H1 (cell line): ENCODE measurements around the gene TNFRSF18. TPM values are rescaled to one million over a fixed set of nuclear protein-coding genes. Genes with fewer than 3 reads are reported as not detected.

Source experiments
- CTCF ChIA-PET: fragments of 300-600 bp; sonication (Branson Sonifier 250); formaldehyde crosslinking; loops from one replicate; lab custom pipeline; 2021; ENCODE audit not compliant: partially characterized antibody; lab: Charles Lee
- POLR2A ChIA-PET: fragments of 300-600 bp; sonication (Branson Sonifier 250); formaldehyde crosslinking; loops from one replicate; lab custom pipeline; 2021; ENCODE audit warnings: inconsistent platforms; ENCODE audit not compliant: partially characterized antibody; lab: Charles Lee
- DNase-seq, 2 experiments: peaks; one replicate each; pipeline versions ENCODE4 v3.0.0 to v3.0.0-alpha.2; 2010 to 2022; ENCODE audit warnings: low spot score in 2 of 2, low read depth in 1 of 2, mixed read lengths in 1 of 2
- FAIRE-seq: peaks from 2 replicates; lab custom pipeline; 2011; peaks lifted over from hg19 to GRCh38; lab: Jason Lieb, UNC
- H2AFZ ChIP-seq: 2 replicates; pipeline ENCODE4 v1.8.1; 2012; ENCODE audit warnings: low read length, inconsistent platforms
- H2AK5ac ChIP-seq: 2 replicates; pipeline ENCODE4 v1.6.1; 2013; ENCODE audit warnings: low read depth, low read length
- H2BK120ac ChIP-seq: replicated peaks from 2 replicates; pipeline ENCODE3; 2013; ENCODE audit warnings: low read depth, low read length, inconsistent platforms
- H2BK12ac ChIP-seq: 2 replicates; pipeline ENCODE4 v1.6.1; 2013; ENCODE audit warnings: low read depth, low read length
- H2BK15ac ChIP-seq: 2 replicates; pipeline ENCODE4 v1.6.1; 2013; ENCODE audit warnings: low read length
- H2BK20ac ChIP-seq: 2 replicates; pipeline ENCODE4 v1.6.1; 2013; ENCODE audit warnings: low read length
- H2BK5ac ChIP-seq: 2 replicates; pipeline ENCODE4 v1.6.1; 2013; ENCODE audit warnings: low read depth, low read length
- H3K14ac ChIP-seq: 2 replicates; pipeline ENCODE4 v1.6.1; 2013; ENCODE audit warnings: inconsistent platforms; ENCODE audit not compliant: insufficient read length
- H3K18ac ChIP-seq: 2 replicates; pipeline ENCODE4 v1.6.1; 2013; ENCODE audit warnings: low read length; ENCODE audit errors: extremely low read depth
- H3K23ac ChIP-seq: 2 replicates; pipeline ENCODE4 v1.6.1; 2013; ENCODE audit warnings: inconsistent platforms; ENCODE audit not compliant: insufficient read length
- H3K23me2 ChIP-seq: 2 replicates; pipeline ENCODE4 v1.6.1; 2013; ENCODE audit warnings: low read depth, low read length
- H3K27ac ChIP-seq: 2 replicates; pipeline ENCODE4 v1.6.1; 2011; ENCODE audit warnings: low read depth, low read length, inconsistent platforms
- H3K27me3 ChIP-seq, 4 experiments: replicated peaks in 1 of 4; 1 replicate in 1 of 4; 2 replicates in 3 of 4; pipeline versions ENCODE4 v1.6.1 to v1.8.1; 2011 to 2013; ENCODE audit warnings: low read length in 3 of 4, mild to moderate bottlenecking in 3 of 4, inconsistent platforms in 2 of 4, mixed read lengths in 2 of 4, moderate library complexity in 1 of 4; ENCODE audit not compliant: control insufficient read depth in 3 of 4, insufficient read depth in 3 of 4; ENCODE audit errors: extremely low read depth in 1 of 4
- H3K36me3 ChIP-seq, 4 experiments: 2 replicates each; pipeline versions ENCODE4 v1.6.1 to v1.8.1; 2011 to 2013; ENCODE audit warnings: mild to moderate bottlenecking in 4 of 4, low read length in 3 of 4, moderate library complexity in 2 of 4, control low read depth in 1 of 4, inconsistent platforms in 1 of 4; ENCODE audit not compliant: insufficient read depth in 4 of 4, control insufficient read depth in 2 of 4
- H3K4ac ChIP-seq: replicated peaks from 2 replicates; pipeline ENCODE3; 2013; ENCODE audit warnings: low read length, low read depth, mixed read lengths, inconsistent platforms; ENCODE audit not compliant: insufficient read length
- H3K4me1 ChIP-seq, 4 experiments: replicated peaks in 1 of 4; 1 replicate in 1 of 4; 2 replicates in 3 of 4; pipeline versions ENCODE4 v1.6.1 to v1.8.1; 2011 to 2013; ENCODE audit warnings: low read length in 3 of 4, inconsistent platforms in 2 of 4, mixed read lengths in 1 of 4; ENCODE audit not compliant: insufficient read depth in 4 of 4, control insufficient read depth in 3 of 4
- H3K4me2 ChIP-seq, 2 experiments: 2 replicates each; pipeline versions ENCODE4 v1.6.1 to v1.8.1; 2011 to 2013; ENCODE audit warnings: low read depth in 2 of 2, low read length in 2 of 2, control low read depth in 1 of 2, inconsistent platforms in 1 of 2, mild to moderate bottlenecking in 1 of 2; ENCODE audit not compliant: insufficient read depth in 1 of 2
- H3K4me3 ChIP-seq, 4 experiments: fragments of 200-600, 300-600 bp in 1 of 4; sonication (generic), shearing (Covaris generic), sonication (Bioruptor Twin) in 1 of 4; 2 replicates each; pipeline versions ENCODE4 v1.5.1 to v1.8.1; 2011 to 2016; ENCODE audit warnings: low read length in 4 of 4, low read depth in 3 of 4, control low read depth in 2 of 4, inconsistent platforms in 2 of 4, mild to moderate bottlenecking in 2 of 4, mixed read lengths in 1 of 4, moderate library complexity in 1 of 4; ENCODE audit not compliant: insufficient read depth in 2 of 4; ENCODE audit errors: extremely low read depth in 1 of 4
- H3K56ac ChIP-seq: replicated peaks from 2 replicates; pipeline ENCODE3; 2013; ENCODE audit warnings: low read depth, mild to moderate bottlenecking, mixed read lengths, low read length, inconsistent platforms; ENCODE audit not compliant: insufficient read length
- H3K79me1 ChIP-seq: 2 replicates; pipeline ENCODE4 v1.6.1; 2013; ENCODE audit warnings: low read depth, low read length, control low read depth
- H3K79me2 ChIP-seq, 2 experiments: 2 replicates each; pipeline versions ENCODE4 v1.6.1 to v1.8.1; 2012 to 2013; ENCODE audit warnings: low read length in 2 of 2, mild to moderate bottlenecking in 2 of 2, inconsistent platforms in 1 of 2; ENCODE audit not compliant: insufficient read depth in 2 of 2, control insufficient read depth in 1 of 2
- H3K9ac ChIP-seq, 4 experiments: replicated peaks in 1 of 4; 1 replicate in 1 of 4; 2 replicates in 3 of 4; pipeline versions ENCODE4 v1.6.1 to v1.8.1; 2011 to 2013; ENCODE audit warnings: low read depth in 3 of 4, low read length in 3 of 4, control low read depth in 2 of 4, mild to moderate bottlenecking in 2 of 4, moderate library complexity in 2 of 4, inconsistent platforms in 1 of 4; ENCODE audit errors: extremely low read depth in 1 of 4
- H3K9me3 ChIP-seq, 2 experiments: 2 replicates each; pipeline versions ENCODE4 v1.6.1 to v1.8.1; 2012 to 2013; ENCODE audit warnings: mild to moderate bottlenecking in 2 of 2, moderate library complexity in 2 of 2, control low read depth in 1 of 2, inconsistent platforms in 1 of 2, low read depth in 1 of 2, low read length in 1 of 2, mixed read lengths in 1 of 2; ENCODE audit not compliant: insufficient read depth in 2 of 2
- H4K20me1 ChIP-seq, 2 experiments: replicated peaks in 1 of 2; 2 replicates each; pipeline versions ENCODE3 to v1.8.1; 2011 to 2013; ENCODE audit warnings: inconsistent platforms in 2 of 2, low read length in 2 of 2, mild to moderate bottlenecking in 1 of 2; ENCODE audit not compliant: insufficient read depth in 2 of 2, control insufficient read depth in 1 of 2
- H4K5ac ChIP-seq: 2 replicates; pipeline ENCODE4 v1.6.1; 2013; ENCODE audit warnings: low read length, low read depth, mixed read lengths, inconsistent platforms; ENCODE audit not compliant: insufficient read length
- H4K8ac ChIP-seq: 2 replicates; pipeline ENCODE4 v1.8.0; 2013; ENCODE audit warnings: mild to moderate bottlenecking, moderate library complexity, low read length, inconsistent platforms; ENCODE audit not compliant: insufficient read depth; ENCODE audit errors: extremely low read depth
- H4K91ac ChIP-seq: replicated peaks from 2 replicates; pipeline ENCODE3; 2013; ENCODE audit warnings: low read length, mixed read lengths, inconsistent platforms; ENCODE audit not compliant: insufficient read length
- CEBPB ChIP-seq: IDR thresholded peaks from 2 replicates; pipeline ENCODE4 v1.6.1; 2012; ENCODE audit warnings: low read depth, low read length
- CHD2 ChIP-seq: IDR thresholded peaks from 2 replicates; pipeline ENCODE4 v1.6.1; 2012; ENCODE audit warnings: low read length, improper control_type of control experiment
- HDAC6 ChIP-seq: IDR thresholded peaks from one replicate; pipeline ENCODE4 v1.7.1; 2012; ENCODE audit warnings: low read depth, mild to moderate bottlenecking, inconsistent platforms, low read length, moderate library complexity
- POLR2AphosphoS5 ChIP-seq: IDR thresholded peaks from 2 replicates; pipeline ENCODE4 v1.6.1; 2011; ENCODE audit warnings: low read depth, low read length
- WGBS, 2 experiments: shearing (Covaris generic) in 1 of 2; methylation state at CpG; one replicate each; pipeline versions ENCODE4 v1.1.6 to v1.1.7; 2013 to 2015; ENCODE audit warnings: low lambda C conversion rate in 2 of 2, mixed read lengths in 2 of 2, inconsistent platforms in 1 of 2, low coverage in 1 of 2, missing lambda C conversion rate in 1 of 2; ENCODE audit not compliant: insufficient replicate concordance in 2 of 2, insufficient coverage in 1 of 2, insufficient read length in 1 of 2; ENCODE audit errors: extremely low coverage in 1 of 2, missing lambda C conversion rate in 1 of 2; 5-methylcytosine and 5-hydroxymethylcytosine counted together
- polyA plus RNA-seq, 7 experiments: library from polyadenylated mRNA; depleted of rRNA in 3 of 7; stranded (reverse) in 5 of 7; unstranded in 2 of 7; fragments of >200 nt in 5 of 7; fragments of 200-250 nt in 2 of 7; gene quantifications; 1 replicate in 5 of 7; 2 replicates in 1 of 7; 4 replicates in 1 of 7; pipeline versions ENCODE4 v1.2.1 to v1.2.3, GENCODE V29; 2011 to 2013; ENCODE audit warnings: missing spikeins in 2 of 7, mixed read lengths in 2 of 7
- total RNA-seq: library from RNA; stranded (reverse); fragmentation: NEBNext Ultra II Directional; extraction: Animal tissue kit (Norgen Biotek cat#: 25700); gene quantifications from 2 replicates; pipeline ENCODE4 v1.2.1, GENCODE V29; 2021

TNFRSF18 gene
- total and polyA plus RNA-seq, 2 of the 8 experiments (the other 6 are each of a cell fraction or from before 2014, with no cell fraction given), result 1.5 to 2.5 TPM

- no peak overlapping the region for H3K23ac ChIP-seq
- no peak overlapping the region for H3K4me2 ChIP-seq
- H3K4ac ChIP-seq, result no peak overlapping the region
- 90% methylated on average over 16 of the region's 21 CpGs; no CpG with 5 or more reads in 1 of the 2 experiments for WGBS, 2 experiments
- H2BK20ac ChIP-seq, result no peak overlapping the region
- no peaks in the 10 kb centered on the region for H3K79me1 ChIP-seq
- no peak overlapping the region for H2BK15ac ChIP-seq
- no peak overlapping the region for H2AK5ac ChIP-seq
- POLR2A ChIA-PET, result interaction anchor here (1.0 to 1.3 kb wide), 2 partner anchors 12 to 17 kb away, joined by 3 to 4 read pairs; no protein-coding TSS in a partner anchor
- no peak overlapping the region for H4K5ac ChIP-seq
- H3K79me2 ChIP-seq, result no peaks in the 10 kb centered on the region
- H3K9me3 ChIP-seq, result no peaks in the 10 kb centered on the region
- peak in 1 of 2 experiments; percentile 43 for DNase-seq
- no peak overlapping the region for H2BK12ac ChIP-seq
- no peak overlapping the region for H3K27ac ChIP-seq
- no peak overlapping the region for H3K56ac ChIP-seq
- H3K23me2 ChIP-seq, result peaks cover under 1% of the 10 kb centered on the region; the same call in 1 of the 2 replicates
- no peaks in the 10 kb centered on the region for H3K36me3 ChIP-seq
- FAIRE-seq, result no peak
- peaks cover 0 to 2% (median 1%) of the 10 kb centered on the region in 4 experiments; a peak in 6 of 7 replicates for H3K4me1 ChIP-seq
- no peak overlapping the region for H3K9ac ChIP-seq
- H3K4me3 ChIP-seq, result no peak overlapping the region
- H3K14ac ChIP-seq, result no peak overlapping the region
- H2AFZ ChIP-seq, result no peak overlapping the region
- no peak overlapping the region; the same call in 1 of the 2 replicates for H4K8ac ChIP-seq
- CTCF ChIA-PET, result no interaction called here
- H4K20me1 ChIP-seq, result peaks cover 0 to 4% of the 10 kb centered on the region in 2 experiments
- no peak overlapping the region; the same call in 1 of the 2 replicates for H3K18ac ChIP-seq
- H3K27me3 ChIP-seq, result peaks cover 0 to 1% (median 0%) of the 10 kb centered on the region in 4 experiments; a peak in 1 of 7 replicates
- no peak overlapping the region for H4K91ac ChIP-seq
- no peak overlapping the region for H2BK120ac ChIP-seq
- H2BK5ac ChIP-seq, result no peak overlapping the region
- TF ChIP-seq HDAC6 (no peak), CEBPB (no peak), CHD2 (no peak), POLR2AphosphoS5 (no peak)
Measured at GRCh38 chr1:1181938-1182410, 24.4 kb downstream of the TNFRSF18 start.
